ENCODE results near the gene PIEZO1. TPM values are rescaled to one million over a fixed set of nuclear protein-coding genes. Genes with fewer than 3 reads are reported as not detected.

The PIEZO1 gene
- total RNA-seq, 1 experiment from 2014 or later = 71.1 TPM

- Histone ChIP-seq H3K4me2 (ENCODE audit: insufficient read depth, insufficient read length, low read length) (peak overlapping the region; percentile 48), H4K8ac (replicated peaks; ENCODE audit: insufficient read length, low read depth, low read length) (no peak overlapping the region), H3K27ac (ENCODE audit: insufficient read length, low read depth, low read length) (no peak overlapping the region), H3T11ph (ENCODE audit: low read length) (no peak overlapping the region), H3K79me1 (ENCODE audit: insufficient read depth, low read depth, low read length, poor library complexity, severe bottlenecking) (no peaks in the 10 kb centered on the region), H3K14ac (ENCODE audit: insufficient read depth, low read length) (no peak overlapping the region), H4K20me1 (ENCODE audit: control insufficient read depth, insufficient read depth, insufficient read length) (no peaks in the 10 kb centered on the region), H3K4ac (ENCODE audit: low read depth, low read length) (no peak overlapping the region), H2BK15ac (ENCODE audit: low read depth, low read length) (no peak overlapping the region), H3K23me2 (ENCODE audit: insufficient read length, low read depth, low read length, poor library complexity, severe bottlenecking) (peaks cover 12% of the 10 kb centered on the region), H3K18ac (ENCODE audit: insufficient read length, low read depth, low read length) (no peak overlapping the region), H2AK5ac (ENCODE audit: insufficient read length, low read length) (no peak overlapping the region), H3K23ac (ENCODE audit: insufficient read length, low read depth, low read length) (no peak overlapping the region), H2AFZ (ENCODE audit: low read length) (no peak overlapping the region), H2BK20ac (ENCODE audit: low read depth, low read length, poor library complexity, severe bottlenecking) (no peak overlapping the region), H2BK5ac (ENCODE audit: insufficient read length, low read length) (no peak overlapping the region), H3K4me1 (ENCODE audit: insufficient read depth, low read length) (no peaks in the 10 kb centered on the region), H3K56ac (ENCODE audit: insufficient read length, low read depth, low read length) (no peak overlapping the region), H2BK12ac (ENCODE audit: insufficient read length, low read depth, low read length) (no peak overlapping the region), H4K91ac (ENCODE audit: insufficient read length, low read depth, low read length) (no peak overlapping the region), H3K79me2 (ENCODE audit: insufficient read depth, low read length) (no peaks in the 10 kb centered on the region), H4K5ac (ENCODE audit: insufficient read length, low read depth, low read length) (no peak overlapping the region), H3K9ac (ENCODE audit: extremely low read depth, insufficient read length, low read length) (no peak overlapping the region), H3K9me3 (ENCODE audit: control insufficient read depth, low read depth, low read length) (no peaks in the 10 kb centered on the region), H2BK120ac (ENCODE audit: low read depth, low read length, poor library complexity, severe bottlenecking) (no peak overlapping the region), H3K27me3 (ENCODE audit: insufficient read depth, low read length) (no peaks in the 10 kb centered on the region; the same call in 1 of the 2 replicates)
- Mint-ChIP-seq H3K4me3 (peak overlapping the region; percentile 75 to 83), H3K36me3 (ENCODE audit: insufficient read depth in 1 of 3, low read depth in 3 of 3) (peaks cover 0 to 2% (median 0%) of the 10 kb centered on the region in 3 experiments; a peak in 1 of 7 replicates), H3K9me3 (no peaks in the 10 kb centered on the region), H3K27me3 (ENCODE audit: low read depth) (peaks cover 33% of the 10 kb centered on the region), H3K4me1 (peaks cover 19 to 26% of the 10 kb centered on the region in 2 experiments), H3K27ac (no peak overlapping the region; a peak in 1 of 7 replicates)
- WGBS (ENCODE audit: extremely low coverage, insufficient read length, low lambda C conversion rate) = no CpG with 5 or more reads among the region's 33 CpGs
- DNase-seq = no peak
- TF ChIP-seq CTCF (conservative IDR thresholded peaks at IDR 0.05) = peak; percentile 70
These were observed 99.6 kb downstream of the PIEZO1 start for GRCh38 chr16:88685156-88686061.
